Chondrocyte (in vitro differentiated cells): Measurements from ENCODE around the gene CUEDC1. TPM values are rescaled to one million over a fixed set of nuclear protein-coding genes. Genes with fewer than 3 reads are reported as not detected.

Experiments used
- DNase-seq: peaks from one replicate; pipeline ENCODE4 v3.0.0; 2021; ENCODE audit warnings: mixed read lengths, low spot score
- H3K27ac Mint-ChIP-seq: one replicate; pipeline ENCODE4 v1.8.0; 2021; ENCODE audit warnings: mild to moderate bottlenecking, moderate library complexity, mixed read lengths; ENCODE audit not compliant: unreplicated experiment
- H3K27me3 Mint-ChIP-seq: 2 replicates; pipeline ENCODE4 v1.8.0; 2021; ENCODE audit warnings: low read depth, mixed read lengths
- H3K36me3 Mint-ChIP-seq: 2 replicates; pipeline ENCODE4 v1.8.0; 2021; ENCODE audit warnings: low read depth, mixed read lengths
- H3K4me1 Mint-ChIP-seq: 2 replicates; pipeline ENCODE4 v1.8.0; 2021; ENCODE audit warnings: low read depth, mild to moderate bottlenecking, mixed read lengths
- H3K4me3 Mint-ChIP-seq: one replicate; pipeline ENCODE4 v1.8.0; 2021; ENCODE audit warnings: mild to moderate bottlenecking, moderate library complexity, mixed read lengths; ENCODE audit not compliant: unreplicated experiment
- H3K9me3 Mint-ChIP-seq: 2 replicates; pipeline ENCODE4 v1.8.0; 2021; ENCODE audit warnings: low read depth, mixed read lengths
- total RNA-seq: library from RNA; stranded (reverse); gene quantifications from 3 replicates; pipeline ENCODE4 v1.2.1, GENCODE V29; 2021
- TF ChIP-seq, protein P1 (sequence below): fragments of 200-600 bp; sonication (generic); IDR thresholded peaks from 2 replicates; pipeline ENCODE4 v1.5.0; 2021; ENCODE audit warnings: antibody characterized with exemption, mild to moderate bottlenecking, moderate library complexity

Gene CUEDC1
- total RNA-seq, 1 donor from 2014 or later = 41.9 TPM

DNA sequence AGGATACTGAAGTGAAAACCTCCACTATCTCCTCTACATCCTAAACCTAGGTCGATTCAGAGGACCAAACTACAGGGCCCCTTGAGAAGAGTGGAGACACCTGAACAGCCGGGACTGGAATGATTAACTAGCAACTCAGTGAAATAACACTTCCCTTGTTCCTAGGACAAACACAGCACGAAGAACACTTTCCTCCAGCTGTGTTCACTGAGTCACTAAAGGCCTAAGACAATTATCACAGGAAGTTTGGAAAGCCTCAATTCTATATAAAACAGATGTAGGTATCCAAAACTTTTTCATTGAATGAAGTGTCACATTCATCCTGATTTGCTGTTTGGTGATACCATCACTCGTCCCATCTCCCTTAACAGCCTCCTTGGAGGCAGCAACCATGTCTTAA lies 15.5 kb upstream of the CUEDC1 start:
- peaks cover 17% of the 10 kb centered on the region for H3K36me3 Mint-ChIP-seq
- H3K9me3 Mint-ChIP-seq = no peaks in the 10 kb centered on the region
- no peak for DNase-seq
- no peaks in the 10 kb centered on the region for H3K27me3 Mint-ChIP-seq
- H3K4me1 Mint-ChIP-seq = peaks cover 8% of the 10 kb centered on the region
- H3K27ac Mint-ChIP-seq = no peak overlapping the region
- H3K4me3 Mint-ChIP-seq = no peak overlapping the region
- TF ChIP-seq, protein P1, sequence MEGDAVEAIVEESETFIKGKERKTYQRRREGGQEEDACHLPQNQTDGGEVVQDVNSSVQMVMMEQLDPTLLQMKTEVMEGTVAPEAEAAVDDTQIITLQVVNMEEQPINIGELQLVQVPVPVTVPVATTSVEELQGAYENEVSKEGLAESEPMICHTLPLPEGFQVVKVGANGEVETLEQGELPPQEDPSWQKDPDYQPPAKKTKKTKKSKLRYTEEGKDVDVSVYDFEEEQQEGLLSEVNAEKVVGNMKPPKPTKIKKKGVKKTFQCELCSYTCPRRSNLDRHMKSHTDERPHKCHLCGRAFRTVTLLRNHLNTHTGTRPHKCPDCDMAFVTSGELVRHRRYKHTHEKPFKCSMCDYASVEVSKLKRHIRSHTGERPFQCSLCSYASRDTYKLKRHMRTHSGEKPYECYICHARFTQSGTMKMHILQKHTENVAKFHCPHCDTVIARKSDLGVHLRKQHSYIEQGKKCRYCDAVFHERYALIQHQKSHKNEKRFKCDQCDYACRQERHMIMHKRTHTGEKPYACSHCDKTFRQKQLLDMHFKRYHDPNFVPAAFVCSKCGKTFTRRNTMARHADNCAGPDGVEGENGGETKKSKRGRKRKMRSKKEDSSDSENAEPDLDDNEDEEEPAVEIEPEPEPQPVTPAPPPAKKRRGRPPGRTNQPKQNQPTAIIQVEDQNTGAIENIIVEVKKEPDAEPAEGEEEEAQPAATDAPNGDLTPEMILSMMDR = no peak

DNA sequence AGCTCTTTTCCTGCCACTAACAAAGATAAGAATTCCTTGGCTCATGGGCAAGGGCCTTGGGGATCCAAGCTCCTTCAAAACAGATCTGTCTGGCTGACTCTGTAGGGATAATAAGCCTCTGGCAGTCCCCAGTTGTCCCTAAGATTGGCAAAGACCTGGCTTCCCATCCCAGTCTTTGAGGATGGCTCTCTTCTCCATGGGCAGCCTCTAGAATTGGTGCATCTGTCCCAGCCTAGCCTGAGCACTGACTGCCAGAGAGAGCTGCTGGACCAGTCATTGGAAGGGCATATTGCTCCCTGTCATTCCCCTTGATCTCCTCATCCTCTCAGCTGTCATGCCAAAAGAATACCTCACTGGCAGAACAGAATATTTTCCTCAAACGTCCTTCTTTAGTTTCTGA lies 13.2 kb upstream of the CUEDC1 start:
- H3K9me3 Mint-ChIP-seq = no peaks in the 10 kb centered on the region
- peaks cover 5% of the 10 kb centered on the region for H3K36me3 Mint-ChIP-seq
- peaks cover 8% of the 10 kb centered on the region for H3K4me1 Mint-ChIP-seq
- no peak overlapping the region for H3K27ac Mint-ChIP-seq
- DNase-seq = no peak
- H3K4me3 Mint-ChIP-seq = no peak overlapping the region
- TF ChIP-seq, protein P1 = no peak
- no peaks in the 10 kb centered on the region for H3K27me3 Mint-ChIP-seq

DNA sequence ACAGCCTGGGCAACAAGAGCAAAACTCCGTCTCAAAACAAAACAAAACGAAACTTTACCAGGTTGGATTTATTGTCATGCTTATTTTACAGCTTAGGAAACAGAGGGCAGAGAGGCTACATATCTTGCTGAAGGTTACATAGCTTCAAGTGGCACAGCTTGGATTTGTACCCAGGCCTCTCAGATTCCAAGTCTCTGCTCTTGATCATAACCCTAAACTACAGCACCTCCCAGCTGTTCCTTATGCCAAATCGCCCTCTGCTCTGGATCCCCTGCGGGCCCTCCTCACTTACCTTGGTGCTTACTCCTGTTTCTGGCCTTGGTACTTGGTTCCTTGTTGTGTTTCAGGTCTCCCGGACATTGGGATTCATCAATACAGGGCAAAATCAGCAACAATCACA lies 11.7 kb upstream of the CUEDC1 start:
- peaks cover 8% of the 10 kb centered on the region for H3K4me1 Mint-ChIP-seq
- H3K9me3 Mint-ChIP-seq = no peaks in the 10 kb centered on the region
- TF ChIP-seq, protein P1 = no peak
- H3K36me3 Mint-ChIP-seq = no peaks in the 10 kb centered on the region
- no peak overlapping the region for H3K27ac Mint-ChIP-seq
- no peak overlapping the region for H3K4me3 Mint-ChIP-seq
- DNase-seq = no peak
- no peaks in the 10 kb centered on the region for H3K27me3 Mint-ChIP-seq

DNA sequence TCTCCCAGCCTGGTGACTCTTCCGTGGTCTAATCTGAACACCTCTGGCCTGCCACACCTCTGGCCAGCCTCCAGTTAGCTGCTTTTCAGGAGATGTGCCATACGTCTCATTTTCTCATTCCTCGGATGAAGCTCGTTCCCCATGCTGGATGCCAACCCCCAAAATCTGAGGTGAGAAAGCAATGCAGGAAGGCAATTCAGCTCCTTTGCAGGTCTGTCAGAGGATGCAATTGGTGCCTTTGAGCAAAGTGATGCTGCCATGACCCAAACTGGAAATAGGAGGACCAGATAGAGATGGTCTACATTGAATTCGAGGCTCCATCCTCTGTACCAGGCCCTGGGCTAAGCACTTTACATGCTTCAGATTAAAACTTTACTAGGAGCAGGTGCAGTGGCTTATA lies 11.0 kb upstream of the CUEDC1 start:
- H3K27me3 Mint-ChIP-seq = no peaks in the 10 kb centered on the region
- H3K4me1 Mint-ChIP-seq = peaks cover 8% of the 10 kb centered on the region
- H3K9me3 Mint-ChIP-seq = no peaks in the 10 kb centered on the region
- no peak for DNase-seq
- TF ChIP-seq, protein P1 = no peak
- no peak overlapping the region for H3K4me3 Mint-ChIP-seq
- no peaks in the 10 kb centered on the region for H3K36me3 Mint-ChIP-seq
- H3K27ac Mint-ChIP-seq = no peak overlapping the region

DNA sequence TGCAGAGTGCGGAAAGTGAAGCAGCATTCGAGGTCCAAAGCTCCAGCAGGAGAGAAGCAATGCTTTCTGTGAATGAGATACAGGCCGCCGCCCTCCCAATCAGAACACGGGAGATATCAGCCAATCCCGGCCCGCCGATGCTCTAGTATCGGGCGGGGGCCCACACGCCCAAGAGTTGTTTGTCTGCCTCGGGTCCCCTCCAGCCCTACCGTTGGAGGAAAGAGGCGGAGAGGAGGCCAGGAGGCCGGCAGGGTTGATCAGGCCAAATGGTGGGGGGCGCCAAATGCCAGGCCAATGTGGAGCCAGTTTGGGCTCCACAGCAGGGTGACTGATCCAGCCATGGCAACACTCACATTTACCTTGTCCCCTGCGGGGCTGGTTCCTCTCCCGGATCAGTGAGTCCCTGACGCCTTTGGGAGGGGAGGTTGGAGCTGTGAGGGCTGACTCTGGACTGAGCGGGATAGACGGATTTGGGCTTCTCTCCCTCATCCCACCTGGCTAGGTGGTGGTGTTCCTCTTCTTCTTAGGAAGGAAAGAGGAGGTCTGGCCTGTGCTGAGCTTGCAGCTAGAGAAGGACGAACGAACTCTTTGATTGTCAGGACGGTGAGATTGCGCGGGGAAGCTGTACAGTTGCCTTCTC lies 10.4 kb upstream of the CUEDC1 start:
- no peaks in the 10 kb centered on the region for H3K36me3 Mint-ChIP-seq
- no peaks in the 10 kb centered on the region for H3K9me3 Mint-ChIP-seq
- TF ChIP-seq, protein P1 = no peak
- H3K27ac Mint-ChIP-seq = no peak overlapping the region
- DNase-seq = no peak
- peaks cover 2% of the 10 kb centered on the region for H3K4me1 Mint-ChIP-seq
- no peak overlapping the region for H3K4me3 Mint-ChIP-seq
- no peaks in the 10 kb centered on the region for H3K27me3 Mint-ChIP-seq
